Esophagus muscularis mucosa (tissue), 4 donors: Measurements from ENCODE around the gene SEL1L3. TPM values are rescaled to one million over a fixed set of nuclear protein-coding genes. Genes with fewer than 3 reads are reported as not detected.
A peak's percentile ranks its signal among the peaks of the same experiment; 100 is the strongest.

Experiments
- DNase-seq: peaks from one replicate; pipeline ENCODE4 v3.0.0-alpha.2; 2017; ENCODE audit errors: extremely low spot score
- H3K27ac ChIP-seq, 4 donors: fragments of 200-600 bp; sonication (generic); replicated peaks in 1 of 4; 1 replicate in 3 of 4; 2 replicates in 1 of 4; pipeline ENCODE4 v1.5.1; 2016 to 2019; ENCODE audit warnings: mild to moderate bottlenecking in 1 of 4
- H3K27me3 ChIP-seq, 4 donors: fragments of 200-600 bp; sonication (generic); one replicate each; pipeline versions ENCODE4 v1.5.1 to v1.6.0; 2016 to 2019
- H3K36me3 ChIP-seq, 4 donors: fragments of 200-600 bp; sonication (generic); one replicate each; pipeline ENCODE4 v1.5.1; 2016 to 2019
- H3K4me1 ChIP-seq, 4 donors: fragments of 200-600 bp; sonication (generic); one replicate each; pipeline ENCODE4 v1.5.1; 2016 to 2019
- H3K4me3 ChIP-seq, 4 donors: fragments of 200-600 bp; sonication (generic); 1 replicate in 2 of 4; 2 replicates in 2 of 4; pipeline ENCODE4 v1.5.1; 2016 to 2019; ENCODE audit warnings: mild to moderate bottlenecking in 4 of 4, moderate library complexity in 1 of 4
- H3K9me3 ChIP-seq, 4 donors: fragments of 200-600 bp; sonication (generic); 1 replicate in 3 of 4; 2 replicates in 1 of 4; pipeline ENCODE4 v1.5.1; 2016 to 2019
- CTCF ChIP-seq, 3 experiments: fragments of 200-600 bp in 2 of 3; fragments of 450-650 bp in 1 of 3; sonication (generic) in 2 of 3; IDR thresholded peaks; one replicate each; pipeline ENCODE4 v1.5.1; 2017 to 2019; ENCODE audit warnings: antibody characterized with exemption in 3 of 3, mild to moderate bottlenecking in 2 of 3, moderate library complexity in 1 of 3
- EP300 ChIP-seq: sonication (generic); formaldehyde crosslinking; IDR thresholded peaks from one replicate; pipeline ENCODE4 v1.6.1; 2017; ENCODE audit warnings: antibody characterized with exemption
- POLR2A ChIP-seq: fragments of 450-650 bp; IDR thresholded peaks from one replicate; pipeline ENCODE4 v1.6.1; 2017; ENCODE audit warnings: antibody characterized with exemption, moderate library complexity, mild to moderate bottlenecking, low read depth
- POLR2AphosphoS5 ChIP-seq, 2 donors: sonication (generic); formaldehyde crosslinking; IDR thresholded peaks; one replicate each; pipeline ENCODE4 v1.6.1; 2017; ENCODE audit warnings: antibody characterized with exemption in 2 of 2
- WGBS: methylation state at CpG from one replicate; pipeline ENCODE4 v1.1.5; 2018; 5-methylcytosine and 5-hydroxymethylcytosine counted together
- intact Hi-C: fragments of 100-400 bp; cut with DNase I; formaldehyde crosslinking; loops from one replicate; pipeline ENCODE4 v1.15.1; 2023
- total RNA-seq, 4 donors: library from RNA; depleted of rRNA; stranded (reverse); fragments of >200 nt; gene quantifications; one replicate each; pipeline versions ENCODE4 v1.1.0 to v1.2.1, GENCODE V29; 2016

Gene SEL1L3
- total RNA-seq, 4 donors from 2014 or later: 3.3 to 11.7 (median 5.7) TPM

DNA sequence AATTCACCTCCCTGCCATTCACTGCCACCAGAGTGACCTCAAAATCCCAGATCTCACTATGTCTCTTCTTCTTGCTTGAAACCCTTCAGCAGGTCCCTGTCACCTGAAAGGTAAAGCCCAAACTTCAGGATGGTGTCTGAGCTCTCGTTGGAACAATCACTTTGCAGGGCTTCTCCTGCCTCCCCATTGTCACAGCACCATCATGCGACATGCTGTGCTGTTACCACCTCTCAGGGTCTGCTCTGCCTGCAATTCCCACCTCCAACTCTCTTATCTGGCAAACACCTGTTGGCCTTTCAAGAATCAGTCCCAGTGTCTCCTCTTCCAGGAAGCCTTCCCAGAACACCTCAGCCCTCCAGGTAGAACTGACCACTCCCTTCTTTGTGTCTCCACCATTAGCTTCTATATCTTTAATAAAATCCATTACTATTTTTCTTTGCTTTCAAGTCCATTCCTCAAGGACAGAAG lies 46.2 kb downstream of the SEL1L3 start:
- Histone ChIP-seq H3K4me1 (peaks cover 14 to 31% (median 24%) of the 10 kb centered on the region in 4 donors), H3K27ac (no peak overlapping the region), H3K9me3 (no peaks in the 10 kb centered on the region), H3K4me3 (no peak overlapping the region), H3K27me3 (no peaks in the 10 kb centered on the region), H3K36me3 (peaks cover 0 to 5% (median 0%) of the 10 kb centered on the region in 4 donors)
- intact Hi-C loops: no loop called here
- no peak for TF ChIP-seq POLR2A
- TF ChIP-seq POLR2AphosphoS5 (IDR thresholded peaks at IDR 0.05): no peak
- no peak for TF ChIP-seq EP300
- TF ChIP-seq CTCF (IDR thresholded peaks at IDR 0.05): no peak
- DNase-seq: no peak
- 95% methylated on average over 2 of the region's 2 CpGs for WGBS

- no peak overlapping the region for H3K27ac ChIP-seq
- 99% methylated on average over 5 of the region's 5 CpGs for WGBS
- no peak for DNase-seq
Measured at GRCh38 chr4:25815586-25815985, 47.2 kb downstream of the SEL1L3 start.

GRCh38 chr4:25814301-25815136 lies 48.3 kb downstream of the SEL1L3 start:
- Histone ChIP-seq H3K36me3 (peaks cover 0 to 4% (median 0%) of the 10 kb centered on the region in 4 donors), H3K4me3 (no peak overlapping the region), H3K27ac (peak overlapping the region; percentile 22 to 60 (median 28)), H3K9me3 (no peaks in the 10 kb centered on the region), H3K27me3 (no peaks in the 10 kb centered on the region), H3K4me1 (peaks cover 14 to 31% (median 24%) of the 10 kb centered on the region in 4 donors)
- 45% methylated on average over 13 of the region's 13 CpGs for WGBS
- DNase-seq: no peak
- TF ChIP-seq CTCF (IDR thresholded peaks at IDR 0.05) (no peak), EP300 (no peak), POLR2A (no peak), POLR2AphosphoS5 (IDR thresholded peaks at IDR 0.05) (no peak)
- intact Hi-C loops: no loop called here

More at GRCh38 chr4:25815586-25815985, 47.2 kb downstream of the SEL1L3 start:
- no peak for TF ChIP-seq POLR2A
- TF ChIP-seq EP300: no peak
- no peak for TF ChIP-seq POLR2AphosphoS5 (IDR thresholded peaks at IDR 0.05)
- no peak for TF ChIP-seq CTCF (IDR thresholded peaks at IDR 0.05)
- Histone ChIP-seq H3K4me3 (no peak overlapping the region), H3K36me3 (peaks cover 0 to 5% (median 0%) of the 10 kb centered on the region in 4 donors), H3K4me1 (peaks cover 14 to 31% (median 24%) of the 10 kb centered on the region in 4 donors), H3K27me3 (no peaks in the 10 kb centered on the region), H3K9me3 (no peaks in the 10 kb centered on the region)
- intact Hi-C loops: no loop called here

- H3K27ac ChIP-seq: peak overlapping the region; percentile 22 to 60 (median 28)
- TF ChIP-seq EP300 (no peak), POLR2AphosphoS5 (IDR thresholded peaks at IDR 0.05) (peak in 1 of 2 donors; percentile 15), POLR2A (no peak), CTCF (IDR thresholded peaks at IDR 0.05) (no peak)
- WGBS: 41% methylated on average over 9 of the region's 9 CpGs
- no peaks in the 10 kb centered on the region for H3K9me3 ChIP-seq
- H3K27me3 ChIP-seq: no peaks in the 10 kb centered on the region
- intact Hi-C loops: no loop called here
- DNase-seq: no peak
- peaks cover 14 to 31% (median 24%) of the 10 kb centered on the region in 4 donors for H3K4me1 ChIP-seq
- no peaks in the 10 kb centered on the region for H3K36me3 ChIP-seq
- H3K4me3 ChIP-seq: no peak overlapping the region
Measured at GRCh38 chr4:25813448-25814106, 49.2 kb downstream of the SEL1L3 start.
